Osteoblast (primary cell): ENCODE measurements around the gene SLC4A8. TPM values are rescaled to one million over a fixed set of nuclear protein-coding genes. Genes with fewer than 3 reads are reported as not detected.
A peak's percentile ranks its signal among the peaks of the same experiment; 100 is the strongest.

Experiments used
- DNase-seq: peaks from one replicate; pipeline ENCODE4 v3.0.0; 2011; ENCODE audit warnings: low spot score, mixed read lengths; ENCODE audit not compliant: insufficient read length; ENCODE audit errors: missing footprints
- H2AFZ ChIP-seq: 2 replicates; pipeline ENCODE4 v1.6.0; 2011; ENCODE audit warnings: mild to moderate bottlenecking, low read length
- H3K27ac ChIP-seq: 2 replicates; pipeline ENCODE4 v1.5.1; 2011; ENCODE audit warnings: mild to moderate bottlenecking, low read depth, low read length, moderate library complexity
- H3K27me3 ChIP-seq: 2 replicates; pipeline ENCODE4 v1.6.0; 2012; ENCODE audit warnings: mild to moderate bottlenecking, control low read depth, inconsistent platforms, low read length, moderate library complexity; ENCODE audit not compliant: insufficient read depth
- H3K36me3 ChIP-seq: 2 replicates; pipeline ENCODE4 v1.5.1; 2011; ENCODE audit warnings: mild to moderate bottlenecking, low read length, control low read depth, moderate library complexity; ENCODE audit not compliant: insufficient read depth
- H3K4me1 ChIP-seq: 2 replicates; pipeline ENCODE4 v1.5.1; 2011; ENCODE audit warnings: mild to moderate bottlenecking, low read length, control low read depth, moderate library complexity; ENCODE audit not compliant: insufficient read depth
- H3K4me2 ChIP-seq: 2 replicates; pipeline ENCODE4 v1.6.0; 2011; ENCODE audit warnings: mild to moderate bottlenecking, low read length; ENCODE audit not compliant: insufficient read depth
- H3K4me3 ChIP-seq: fragments of 200-600 bp; sonication (generic); 3 replicates; pipeline ENCODE4 v1.5.1; 2012; ENCODE audit warnings: mild to moderate bottlenecking, low read length, inconsistent platforms; ENCODE audit not compliant: insufficient read depth
- H3K79me2 ChIP-seq: 2 replicates; pipeline ENCODE4 v1.6.0; 2012; ENCODE audit warnings: mild to moderate bottlenecking, low read length, control low read depth, inconsistent platforms; ENCODE audit not compliant: insufficient read depth
- H3K9me3 ChIP-seq: 2 replicates; pipeline ENCODE4 v1.5.1; 2011; ENCODE audit warnings: low read depth, low read length, control low read depth
- H4K20me1 ChIP-seq: 2 replicates; pipeline ENCODE4 v1.6.0; 2012; ENCODE audit warnings: mild to moderate bottlenecking, low read length, control low read depth; ENCODE audit not compliant: insufficient read depth
- total RNA-seq: library from RNA; depleted of rRNA; stranded (reverse); fragments of >200 nt; gene quantifications from 2 replicates; pipeline ENCODE4 v1.2.3, GENCODE V29; 2012
- TF ChIP-seq, protein P1 (sequence below): IDR thresholded peaks from 2 replicates; pipeline ENCODE4 v1.5.1; 2011; ENCODE audit warnings: mild to moderate bottlenecking, low read depth, low read length, moderate library complexity; ENCODE audit errors: extremely low read depth

SLC4A8 gene
- total RNA-seq, 1 donor: 2.9 TPM

GRCh38 chr12:51386351-51386750, 38.3 kb upstream of the SLC4A8 start:
- DNase-seq: peak; percentile 50
- TF ChIP-seq, protein P1, sequence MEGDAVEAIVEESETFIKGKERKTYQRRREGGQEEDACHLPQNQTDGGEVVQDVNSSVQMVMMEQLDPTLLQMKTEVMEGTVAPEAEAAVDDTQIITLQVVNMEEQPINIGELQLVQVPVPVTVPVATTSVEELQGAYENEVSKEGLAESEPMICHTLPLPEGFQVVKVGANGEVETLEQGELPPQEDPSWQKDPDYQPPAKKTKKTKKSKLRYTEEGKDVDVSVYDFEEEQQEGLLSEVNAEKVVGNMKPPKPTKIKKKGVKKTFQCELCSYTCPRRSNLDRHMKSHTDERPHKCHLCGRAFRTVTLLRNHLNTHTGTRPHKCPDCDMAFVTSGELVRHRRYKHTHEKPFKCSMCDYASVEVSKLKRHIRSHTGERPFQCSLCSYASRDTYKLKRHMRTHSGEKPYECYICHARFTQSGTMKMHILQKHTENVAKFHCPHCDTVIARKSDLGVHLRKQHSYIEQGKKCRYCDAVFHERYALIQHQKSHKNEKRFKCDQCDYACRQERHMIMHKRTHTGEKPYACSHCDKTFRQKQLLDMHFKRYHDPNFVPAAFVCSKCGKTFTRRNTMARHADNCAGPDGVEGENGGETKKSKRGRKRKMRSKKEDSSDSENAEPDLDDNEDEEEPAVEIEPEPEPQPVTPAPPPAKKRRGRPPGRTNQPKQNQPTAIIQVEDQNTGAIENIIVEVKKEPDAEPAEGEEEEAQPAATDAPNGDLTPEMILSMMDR: no peak
- H3K4me2 ChIP-seq: no peak overlapping the region
- no peak overlapping the region for H3K27ac ChIP-seq
- H3K36me3 ChIP-seq: no peaks in the 10 kb centered on the region
- no peaks in the 10 kb centered on the region for H3K79me2 ChIP-seq
- no peaks in the 10 kb centered on the region for H4K20me1 ChIP-seq
- H2AFZ ChIP-seq: no peak overlapping the region
- no peaks in the 10 kb centered on the region for H3K9me3 ChIP-seq
- peaks cover 19% of the 10 kb centered on the region for H3K4me1 ChIP-seq
- no peaks in the 10 kb centered on the region for H3K27me3 ChIP-seq
- no peak overlapping the region for H3K4me3 ChIP-seq

- peak overlapping the region; percentile 69 for H2AFZ ChIP-seq
- no peaks in the 10 kb centered on the region for H3K79me2 ChIP-seq
- H3K36me3 ChIP-seq: no peaks in the 10 kb centered on the region
- H3K4me3 ChIP-seq: no peak overlapping the region
- no peak overlapping the region for H3K27ac ChIP-seq
- H3K4me1 ChIP-seq: peaks cover 21% of the 10 kb centered on the region
- no peaks in the 10 kb centered on the region for H4K20me1 ChIP-seq
- TF ChIP-seq, protein P1: no peak
- H3K4me2 ChIP-seq: no peak overlapping the region
- DNase-seq: peak; percentile 80
- no peaks in the 10 kb centered on the region for H3K27me3 ChIP-seq
- no peaks in the 10 kb centered on the region for H3K9me3 ChIP-seq
Measured at GRCh38 chr12:51388069-51388799, 36.4 kb upstream of the SLC4A8 start.

DNA sequence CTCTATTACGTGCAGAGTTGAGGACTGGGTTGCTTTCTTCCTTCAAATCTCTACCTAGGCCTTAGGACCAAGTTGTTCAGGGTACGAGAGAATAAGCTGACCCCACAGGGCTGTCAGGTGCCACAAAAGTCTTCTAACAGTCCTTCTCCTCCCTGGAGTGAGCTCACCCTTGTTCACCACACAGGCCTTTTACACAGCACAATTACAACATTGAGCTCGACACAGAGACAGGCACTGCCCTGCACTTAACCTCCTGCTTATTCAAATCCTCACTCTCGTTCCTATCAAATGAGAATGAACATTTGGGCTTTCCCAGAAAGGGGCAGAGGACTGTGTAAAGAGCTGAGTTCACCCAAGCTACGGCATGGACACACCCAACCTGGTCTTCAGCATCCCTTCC, 35.8 kb upstream of the SLC4A8 start:
- Histone ChIP-seq H3K27me3 (no peaks in the 10 kb centered on the region), H3K4me1 (peaks cover 24% of the 10 kb centered on the region), H3K79me2 (no peaks in the 10 kb centered on the region), H3K4me2 (no peak overlapping the region), H3K9me3 (no peaks in the 10 kb centered on the region), H3K36me3 (no peaks in the 10 kb centered on the region), H2AFZ (no peak overlapping the region), H4K20me1 (no peaks in the 10 kb centered on the region), H3K27ac (no peak overlapping the region), H3K4me3 (no peak overlapping the region)
- TF ChIP-seq, protein P1: no peak
- DNase-seq: no peak

DNA sequence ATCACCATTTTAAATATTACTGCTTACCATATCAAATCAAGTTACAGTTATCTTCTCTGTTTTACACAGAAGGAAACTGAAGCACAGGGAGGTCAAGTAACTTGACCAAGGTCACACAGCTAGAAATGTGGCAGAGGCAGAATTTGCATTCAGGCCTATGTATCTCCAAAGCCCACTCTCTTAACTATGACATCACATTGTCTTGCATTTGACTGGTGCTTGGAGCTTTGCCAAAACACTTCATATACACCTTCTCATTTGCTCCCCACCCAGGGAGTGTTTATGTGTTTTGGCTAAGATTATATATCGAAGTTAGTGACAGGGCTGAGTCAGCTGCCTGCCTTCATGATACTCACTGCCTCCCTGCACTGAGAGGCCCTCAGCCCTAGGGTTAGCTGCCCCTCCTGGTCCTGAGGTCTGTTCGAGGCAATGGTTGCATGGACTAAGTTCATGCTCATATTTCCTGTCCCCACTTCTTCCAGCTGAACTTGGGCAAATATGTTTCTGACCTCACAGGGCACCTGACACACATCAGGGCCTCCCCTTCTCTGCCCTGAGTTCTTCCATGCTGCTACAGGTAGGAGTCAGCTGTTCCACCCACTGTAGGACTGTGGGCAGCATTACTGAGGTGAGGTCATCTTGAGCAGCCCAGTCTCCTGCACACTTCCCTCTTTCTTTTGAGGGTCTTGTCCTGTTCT, 35.2 kb upstream of the SLC4A8 start:
- H3K4me2 ChIP-seq: peak overlapping the region; percentile 4
- H3K4me3 ChIP-seq: no peak overlapping the region
- no peak overlapping the region for H2AFZ ChIP-seq
- no peaks in the 10 kb centered on the region for H4K20me1 ChIP-seq
- TF ChIP-seq, protein P1: no peak
- no peak overlapping the region for H3K27ac ChIP-seq
- H3K79me2 ChIP-seq: no peaks in the 10 kb centered on the region
- H3K4me1 ChIP-seq: peaks cover 30% of the 10 kb centered on the region
- H3K27me3 ChIP-seq: no peaks in the 10 kb centered on the region
- DNase-seq: peak; percentile 80
- H3K9me3 ChIP-seq: no peaks in the 10 kb centered on the region
- H3K36me3 ChIP-seq: no peaks in the 10 kb centered on the region
